Measurements from ENCODE around the gene NEMP1. TPM values are rescaled to one million over a fixed set of nuclear protein-coding genes. Genes with fewer than 3 reads are reported as not detected.
"Not testable (repeated sequence)": the region's sequence is repeated elsewhere in the genome, so short reads cannot be mapped to it uniquely, and the experiment has no call there.

The NEMP1 gene
- total and polyA plus RNA-seq, 4 donors = 0.75 to 10.0 (median 6.7) TPM

DNA sequence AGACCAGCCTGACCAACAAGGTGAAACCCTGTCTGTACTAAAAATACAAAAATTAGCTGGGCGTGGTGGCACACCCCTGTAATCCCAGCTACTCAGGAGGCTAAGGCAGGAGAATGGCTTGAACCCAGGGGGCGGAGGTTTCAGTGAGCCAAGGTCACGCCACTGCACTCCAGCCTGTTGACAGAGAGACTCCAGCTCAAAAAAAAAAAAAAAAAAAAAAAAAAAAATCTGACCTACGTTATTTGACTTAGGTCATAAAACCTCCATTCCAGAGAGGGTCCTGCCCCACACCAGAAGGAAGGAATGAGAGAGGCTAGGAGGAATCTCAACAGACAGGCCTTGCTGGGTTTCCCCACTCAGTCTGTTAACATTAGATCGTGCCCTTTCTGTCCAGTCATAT is 60.2 kb downstream of the NEMP1 start:
- H3K9me3 ChIP-seq (ENCODE audit: control insufficient read depth, low read length); H3K27me3 ChIP-seq (ENCODE audit: control insufficient read depth in 1 of 2, insufficient read depth in 2 of 2, low read length in 1 of 2); H3K4me1 ChIP-seq (ENCODE audit: control insufficient read depth in 1 of 2, insufficient read depth in 2 of 2, low read length in 2 of 2); ATAC-seq (ENCODE audit: low FRiP score); H3K4me3 ChIP-seq (ENCODE audit: low read length in 2 of 2); H3K27ac ChIP-seq (ENCODE audit: low read depth in 1 of 2, low read length in 2 of 2); intact Hi-C loops (cut with DNase I); DNase-seq; H3K36me3 ChIP-seq (ENCODE audit: control insufficient read depth in 1 of 2, insufficient read depth in 2 of 2, low read length in 1 of 2): not testable (repeated sequence)
- 70 to 82% methylated on average over 5 of the region's 5 CpGs for WGBS, 2 donors

DNA sequence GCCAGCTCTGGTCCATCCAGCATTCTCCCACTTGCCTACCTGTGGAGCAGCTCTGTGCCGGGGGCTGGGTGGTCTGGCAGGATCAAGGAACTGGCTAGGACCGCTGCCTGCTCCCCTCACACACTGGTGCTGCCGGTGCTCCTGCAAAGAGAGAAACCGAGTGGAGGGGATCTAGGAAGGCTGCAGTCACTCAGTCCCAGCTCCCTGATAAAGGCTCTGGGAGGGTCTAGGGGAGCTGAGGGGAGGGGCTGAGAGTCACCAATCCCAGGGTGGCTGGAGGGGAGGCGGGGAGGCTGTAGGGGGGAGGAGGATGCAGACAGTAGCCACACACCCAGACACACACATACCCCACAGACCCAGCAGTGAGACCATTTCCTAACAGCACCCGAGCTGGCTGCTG is 62.2 kb downstream of the NEMP1 start, which contains the start of gene TAC3:
Gene TAC3, minus strand, starts transcription at position 182 of the 400 bp plus-strand sequence. CDS start 732 bp downstream, outside the sequence.
- no peak for DNase-seq
- WGBS, 2 donors = 26 to 30% methylated on average over 6 of the region's 6 CpGs
- Histone ChIP-seq H3K27ac (ENCODE audit: low read depth in 1 of 2, low read length in 2 of 2) (no peak within 1 kb of the TSS), H3K4me1 (ENCODE audit: control insufficient read depth in 1 of 2, insufficient read depth in 2 of 2, low read length in 2 of 2) (no peaks in the 10 kb centered on the region), H3K27me3 (ENCODE audit: control insufficient read depth in 1 of 2, insufficient read depth in 2 of 2, low read length in 1 of 2) (no peaks in the 10 kb centered on the region), H3K4me3 (ENCODE audit: low read length in 2 of 2) (no peak within 1 kb of the TSS), H3K36me3 (ENCODE audit: control insufficient read depth in 1 of 2, insufficient read depth in 2 of 2, low read length in 1 of 2) (no peaks in the 10 kb centered on the region), H3K9me3 (ENCODE audit: control insufficient read depth, low read length) (no peaks in the 10 kb centered on the region)
- no peak for ATAC-seq (ENCODE audit: low FRiP score)
- intact Hi-C loops (cut with DNase I) = no loop called here

DNA sequence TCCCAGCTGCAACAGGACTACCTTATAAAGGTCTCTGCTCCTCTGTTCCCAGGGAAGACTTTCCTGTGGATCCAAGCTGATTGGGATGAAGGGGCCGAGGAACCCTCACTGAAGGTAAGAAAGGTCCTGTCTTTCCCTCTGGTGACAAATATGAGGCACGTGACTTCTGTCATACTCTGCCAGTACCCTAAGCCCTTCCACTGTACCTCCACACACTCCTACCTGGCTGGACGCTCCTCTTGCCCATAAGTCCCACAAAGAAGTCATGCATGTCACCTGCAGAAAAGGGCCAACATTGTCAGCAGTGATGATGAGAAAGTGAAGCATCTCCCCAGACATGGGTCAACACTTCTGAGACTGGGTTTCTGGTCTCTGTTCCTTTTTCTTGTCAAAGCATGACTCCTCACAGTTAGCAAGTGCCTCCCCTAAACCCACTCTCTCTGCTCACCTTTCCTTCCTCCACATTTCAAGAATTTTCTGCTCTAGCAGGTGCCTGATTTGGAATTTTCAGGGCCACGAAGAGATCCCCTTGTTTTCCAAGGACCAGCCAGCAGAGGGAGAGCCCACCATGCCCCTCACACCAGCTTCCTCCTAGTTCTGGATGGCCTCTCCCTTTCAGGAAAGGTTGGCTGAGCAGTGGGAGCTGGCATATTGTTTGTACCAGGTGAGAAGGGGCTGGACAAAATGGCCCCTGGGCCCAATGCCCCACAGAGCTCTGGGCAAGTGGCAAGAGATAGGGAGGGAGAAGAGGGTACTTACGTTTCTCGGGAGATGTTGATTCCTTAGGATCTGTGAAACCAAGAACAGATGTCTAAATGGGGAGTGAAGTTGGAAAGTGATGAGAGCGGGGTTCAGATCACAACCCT is 65.8 kb downstream of the NEMP1 start:
- intact Hi-C loops (cut with DNase I) = no loop called here
- H3K36me3 ChIP-seq (ENCODE audit: control insufficient read depth in 1 of 2, insufficient read depth in 2 of 2, low read length in 1 of 2) = no peaks in the 10 kb centered on the region
- no peaks in the 10 kb centered on the region for H3K27me3 ChIP-seq (ENCODE audit: control insufficient read depth in 1 of 2, insufficient read depth in 2 of 2, low read length in 1 of 2)
- H3K4me1 ChIP-seq (ENCODE audit: control insufficient read depth in 1 of 2, insufficient read depth in 2 of 2, low read length in 2 of 2) = no peaks in the 10 kb centered on the region
- ATAC-seq (ENCODE audit: low FRiP score) = no peak
- no peaks in the 10 kb centered on the region for H3K9me3 ChIP-seq (ENCODE audit: control insufficient read depth, low read length)
- no peak overlapping the region for H3K4me3 ChIP-seq (ENCODE audit: low read length in 2 of 2)
- H3K27ac ChIP-seq (ENCODE audit: low read depth in 1 of 2, low read length in 2 of 2) = no peak overlapping the region
- WGBS, 2 donors = 72 to 77% methylated on average over 7 of the region's 7 CpGs
- DNase-seq = no peak

DNA sequence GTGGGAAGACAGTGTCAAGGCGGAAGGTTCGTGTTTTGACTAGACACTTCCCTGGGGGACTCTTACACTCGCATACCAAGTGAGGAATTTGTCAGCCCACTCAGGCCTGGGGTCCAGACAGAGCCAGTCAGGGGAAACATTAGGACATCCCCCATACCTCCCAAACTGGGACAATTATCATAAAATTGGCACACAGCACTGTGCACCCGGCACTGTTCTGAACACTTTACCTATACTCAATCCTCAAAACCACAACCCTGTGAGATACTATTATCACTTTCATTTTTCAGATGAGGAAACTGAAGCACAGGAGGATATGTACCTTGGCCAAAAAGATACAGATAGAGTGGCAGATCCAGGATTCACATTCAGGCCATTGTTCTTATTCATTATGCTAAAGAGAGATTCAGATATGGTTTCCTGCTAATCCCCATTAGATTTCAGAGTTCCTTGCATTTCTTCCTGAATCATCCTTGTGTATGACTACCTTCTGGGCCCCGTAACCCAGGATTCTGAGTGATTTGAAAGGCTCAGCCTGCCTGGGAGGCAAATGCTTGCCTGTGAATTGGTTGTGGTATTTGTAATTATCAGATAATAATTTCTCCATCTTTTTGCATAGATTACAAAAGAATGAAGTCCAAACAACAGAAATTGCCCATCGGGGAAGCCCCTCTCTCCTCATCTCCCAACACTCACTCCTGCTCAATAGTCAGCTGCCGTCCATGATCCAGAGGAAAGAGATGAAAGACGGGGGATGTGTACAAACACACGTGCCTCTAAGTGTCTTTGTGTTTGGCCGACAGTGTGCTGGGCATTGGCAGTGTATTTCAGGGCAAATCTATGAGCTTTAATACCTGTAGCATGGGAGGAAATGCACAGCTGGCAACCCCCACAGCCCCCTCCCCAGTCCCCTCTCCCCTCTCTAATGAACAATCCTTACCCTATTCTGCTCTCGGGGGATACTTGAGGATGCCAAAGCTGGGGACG is 66.9 kb downstream of the NEMP1 start:
- no peaks in the 10 kb centered on the region for H3K36me3 ChIP-seq (ENCODE audit: control insufficient read depth in 1 of 2, insufficient read depth in 2 of 2, low read length in 1 of 2)
- no peaks in the 10 kb centered on the region for H3K9me3 ChIP-seq (ENCODE audit: control insufficient read depth, low read length)
- no peak overlapping the region for H3K27ac ChIP-seq (ENCODE audit: low read depth in 1 of 2, low read length in 2 of 2)
- no peak for DNase-seq
- H3K4me1 ChIP-seq (ENCODE audit: control insufficient read depth in 1 of 2, insufficient read depth in 2 of 2, low read length in 2 of 2) = no peaks in the 10 kb centered on the region
- intact Hi-C loops (cut with DNase I) = no loop called here
- WGBS, 2 donors = 50 to 53% methylated on average over 12 of the region's 12 CpGs
- ATAC-seq (ENCODE audit: low FRiP score) = no peak
- no peaks in the 10 kb centered on the region for H3K27me3 ChIP-seq (ENCODE audit: control insufficient read depth in 1 of 2, insufficient read depth in 2 of 2, low read length in 1 of 2)
- H3K4me3 ChIP-seq (ENCODE audit: low read length in 2 of 2) = no peak overlapping the region

DNA sequence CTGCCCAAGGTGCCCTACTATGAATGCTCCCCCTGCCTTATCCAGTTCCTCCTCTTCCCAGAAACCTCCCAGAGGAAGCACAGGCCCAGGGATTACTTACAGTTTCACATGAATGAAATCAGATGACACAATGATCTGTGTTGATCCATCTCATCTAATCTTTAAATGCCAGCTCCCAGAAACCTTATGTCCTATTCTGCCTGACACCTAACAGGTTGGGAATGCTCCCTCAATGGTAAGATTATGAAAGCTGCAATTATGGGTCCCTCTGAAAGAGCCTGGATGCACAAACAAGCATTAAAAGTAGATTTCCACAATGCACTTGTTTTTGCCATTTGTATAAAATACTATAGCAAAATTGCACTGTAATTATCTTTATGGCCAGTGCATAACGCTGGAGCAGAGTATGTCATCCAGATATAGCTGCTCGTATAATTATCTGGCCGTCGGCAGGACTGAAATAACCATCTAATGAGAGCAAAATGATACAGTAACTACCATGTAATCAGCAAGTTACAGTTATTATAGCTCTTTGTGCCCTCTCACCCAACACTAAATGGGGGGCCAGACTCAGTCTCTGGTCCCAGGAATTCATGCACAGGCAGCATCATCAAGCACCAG is 67.9 kb downstream of the NEMP1 start:
- H3K27me3 ChIP-seq (ENCODE audit: control insufficient read depth in 1 of 2, insufficient read depth in 2 of 2, low read length in 1 of 2) = no peaks in the 10 kb centered on the region
- WGBS, 2 donors = 79 to 80% methylated on average over 4 of the region's 4 CpGs
- intact Hi-C loops (cut with DNase I) = no loop called here

DNA sequence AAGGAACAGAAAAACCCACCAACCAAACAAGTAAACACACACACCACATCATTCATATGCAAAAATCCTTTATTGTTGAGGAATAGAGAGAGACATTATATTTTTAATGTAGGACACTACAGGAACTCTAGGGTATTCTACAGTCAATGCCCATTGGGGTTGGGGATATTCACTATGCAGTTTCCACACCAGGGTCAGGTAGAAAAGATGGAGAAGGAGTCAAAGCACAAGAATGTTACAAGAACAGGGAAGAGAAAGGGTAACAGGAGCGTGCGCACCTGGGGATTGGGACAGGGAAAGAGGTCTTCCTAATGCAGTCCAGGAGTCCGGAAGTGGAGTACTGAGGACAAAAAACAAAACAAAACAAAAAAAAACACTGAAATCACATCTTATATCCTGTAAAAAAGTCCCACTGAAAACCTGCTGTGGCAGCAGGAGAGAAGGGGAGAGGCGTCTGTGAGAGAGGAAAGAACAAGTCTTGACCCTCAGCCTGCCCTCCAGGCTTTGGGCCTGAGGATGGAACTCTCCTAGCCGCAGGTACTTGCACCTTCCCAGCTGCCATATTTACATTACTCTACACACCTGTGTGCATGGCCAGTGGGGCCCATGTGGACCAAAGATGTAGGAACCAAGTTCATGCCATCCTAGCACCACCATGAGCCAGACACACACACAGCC is 68.5 kb downstream of the NEMP1 start:
- no peaks in the 10 kb centered on the region for H3K4me1 ChIP-seq (ENCODE audit: control insufficient read depth in 1 of 2, insufficient read depth in 2 of 2, low read length in 2 of 2)
- 82 to 88% methylated on average over 5 of the region's 5 CpGs for WGBS, 2 donors
- intact Hi-C loops (cut with DNase I) = loop anchor here in 1 of 2 donors (5.0 kb wide), 2 partner anchors 52 to 102 kb away; partner anchors contain the start of gene STAT6
- no peaks in the 10 kb centered on the region for H3K27me3 ChIP-seq (ENCODE audit: control insufficient read depth in 1 of 2, insufficient read depth in 2 of 2, low read length in 1 of 2)
- H3K36me3 ChIP-seq (ENCODE audit: control insufficient read depth in 1 of 2, insufficient read depth in 2 of 2, low read length in 1 of 2) = no peaks in the 10 kb centered on the region
- H3K27ac ChIP-seq (ENCODE audit: low read depth in 1 of 2, low read length in 2 of 2) = no peak overlapping the region
- no peak for DNase-seq
- no peaks in the 10 kb centered on the region for H3K9me3 ChIP-seq (ENCODE audit: control insufficient read depth, low read length)
- no peak for ATAC-seq (ENCODE audit: low FRiP score)
- H3K4me3 ChIP-seq (ENCODE audit: low read length in 2 of 2) = no peak overlapping the region

More for the DNA sequence above, 67.9 kb downstream of the NEMP1 start:
- Histone ChIP-seq H3K4me1 (ENCODE audit: control insufficient read depth in 1 of 2, insufficient read depth in 2 of 2, low read length in 2 of 2) (no peaks in the 10 kb centered on the region), H3K4me3 (ENCODE audit: low read length in 2 of 2) (no peak overlapping the region), H3K36me3 (ENCODE audit: control insufficient read depth in 1 of 2, insufficient read depth in 2 of 2, low read length in 1 of 2) (no peaks in the 10 kb centered on the region), H3K27ac (ENCODE audit: low read depth in 1 of 2, low read length in 2 of 2) (no peak overlapping the region), H3K9me3 (ENCODE audit: control insufficient read depth, low read length) (no peaks in the 10 kb centered on the region)
- no peak for ATAC-seq (ENCODE audit: low FRiP score)
- DNase-seq = no peak

DNA sequence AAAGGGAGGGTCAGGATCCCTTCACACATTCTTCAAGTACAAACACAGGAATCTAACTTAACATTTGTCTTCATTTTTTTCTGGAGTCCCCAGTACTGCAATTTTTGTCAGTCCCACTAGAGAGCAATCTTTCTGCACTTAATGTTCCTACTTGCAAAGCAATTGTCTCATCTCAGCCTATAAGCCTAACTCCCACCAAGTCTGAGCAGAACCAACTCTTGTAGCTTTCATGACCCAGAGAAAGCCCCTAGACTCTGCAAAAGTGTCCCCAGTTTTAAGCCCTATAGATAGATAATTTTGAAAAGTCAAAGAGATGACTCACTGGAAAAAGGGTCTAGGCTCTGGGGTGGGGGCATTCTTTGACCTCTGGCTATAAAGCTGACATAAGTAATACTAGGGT is 70.4 kb downstream of the NEMP1 start:
- Histone ChIP-seq H3K36me3 (ENCODE audit: control insufficient read depth in 1 of 2, insufficient read depth in 2 of 2, low read length in 1 of 2) (peaks cover 0 to 2% of the 10 kb centered on the region in 2 donors), H3K4me3 (ENCODE audit: low read length in 2 of 2) (no peak overlapping the region), H3K9me3 (ENCODE audit: control insufficient read depth, low read length) (no peaks in the 10 kb centered on the region), H3K27ac (ENCODE audit: low read depth in 1 of 2, low read length in 2 of 2) (no peak overlapping the region), H3K27me3 (ENCODE audit: control insufficient read depth in 1 of 2, insufficient read depth in 2 of 2, low read length in 1 of 2) (no peaks in the 10 kb centered on the region), H3K4me1 (ENCODE audit: control insufficient read depth in 1 of 2, insufficient read depth in 2 of 2, low read length in 2 of 2) (no peaks in the 10 kb centered on the region)
- intact Hi-C loops (cut with DNase I) = loop anchor here in 1 of 2 donors (5.0 kb wide), 2 partner anchors 54 to 104 kb away; partner anchors contain the start of gene STAT6
- no peak for DNase-seq
- no peak for ATAC-seq (ENCODE audit: low FRiP score)

Data from aorta (tissue), 5 donors.